Dedifferentiated amniotic fluid mesenchymal stem cell (primary cell): ENCODE data around the gene FAM20C.
A peak's percentile ranks its signal among the peaks of the same experiment; 100 is the strongest.
"Not testable (repeated sequence)": the region's sequence is repeated elsewhere in the genome, so short reads cannot be mapped to it uniquely, and the experiment has no call there.

Experiments
- DNase-seq: peaks from one replicate; pipeline ENCODE4 v3.0.0-alpha.2; 2016; ENCODE audit errors: extremely low spot score

Gene FAM20C

DNA sequence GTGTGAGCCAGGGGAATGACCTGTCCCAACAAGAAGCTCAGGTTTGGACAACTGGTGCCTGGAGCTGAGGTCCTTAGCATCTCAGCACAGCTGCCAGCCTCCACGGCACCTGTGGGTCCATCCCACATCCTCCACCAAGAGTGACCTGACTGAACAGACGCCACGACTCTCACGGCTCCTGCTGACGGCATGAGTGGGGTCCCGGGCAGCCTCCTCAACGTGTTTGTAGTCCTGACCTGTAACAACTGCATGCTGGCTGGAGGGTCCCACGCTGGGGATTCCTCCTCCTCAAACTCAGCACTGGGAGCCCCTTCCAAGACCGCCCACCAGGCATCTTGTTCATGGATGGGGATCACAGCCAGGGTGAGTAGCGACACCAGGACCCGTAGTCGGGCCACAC, 36.2 kb downstream of the FAM20C start:
- no peak for DNase-seq

DNA sequence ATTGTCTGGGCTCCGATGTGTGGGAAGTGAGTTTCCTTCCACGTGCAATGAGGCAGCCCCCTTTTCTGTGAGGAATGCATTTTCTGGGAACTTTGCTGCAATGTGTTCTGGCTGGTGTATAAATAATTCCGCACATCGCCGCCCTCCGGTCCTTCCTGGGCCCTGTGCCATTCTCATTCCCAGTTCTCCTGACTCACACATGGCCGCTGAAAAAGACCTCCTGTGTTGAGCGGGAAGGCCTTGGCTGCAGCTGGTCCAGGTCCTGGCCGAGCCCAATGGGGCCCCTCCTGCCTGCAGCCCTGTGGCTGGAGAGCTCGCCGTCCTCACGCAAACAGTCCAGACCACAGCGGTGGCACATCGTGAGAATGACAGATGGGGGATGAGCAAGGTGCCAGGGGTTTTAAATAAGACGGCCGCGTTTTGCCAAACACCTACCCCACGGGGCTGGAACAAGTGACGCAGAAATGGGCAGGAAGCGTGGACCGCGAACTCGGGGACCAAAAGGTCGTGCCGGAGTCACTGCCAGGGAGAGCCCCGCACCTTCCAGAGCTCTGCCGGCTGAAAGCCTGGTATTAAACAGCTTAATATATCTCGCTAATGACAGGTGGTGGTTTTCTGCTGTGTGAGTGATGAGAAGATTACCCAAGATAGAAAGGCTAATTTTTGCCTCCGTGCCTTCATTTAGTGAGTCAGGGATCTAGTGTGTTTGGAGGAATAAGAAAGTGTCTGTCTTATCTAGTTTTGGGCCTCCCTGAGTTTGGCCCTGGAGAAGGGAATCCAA, 37.0 kb downstream of the FAM20C start:
- DNase-seq: peak; percentile 75

DNA sequence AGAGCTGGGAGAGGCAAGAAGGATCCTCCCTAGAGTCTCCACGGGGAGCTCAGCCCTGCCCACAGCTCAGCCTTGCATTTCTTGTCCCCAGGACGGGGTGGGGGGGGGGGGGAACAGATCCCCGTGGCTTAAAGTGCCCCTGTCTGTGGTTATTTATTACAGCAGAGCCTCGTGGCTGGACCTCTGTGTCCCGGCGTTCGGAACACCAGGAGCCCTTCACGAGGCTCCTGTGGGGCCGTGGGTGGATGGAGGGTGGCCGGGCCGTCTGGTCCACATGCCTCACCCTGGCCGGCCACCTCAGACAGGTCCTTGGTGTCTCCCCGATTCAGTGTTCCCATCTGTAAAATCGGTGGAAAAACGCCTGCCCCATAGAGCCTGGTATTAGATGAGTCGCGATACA, 37.9 kb downstream of the FAM20C start:
- DNase-seq: no peak

DNA sequence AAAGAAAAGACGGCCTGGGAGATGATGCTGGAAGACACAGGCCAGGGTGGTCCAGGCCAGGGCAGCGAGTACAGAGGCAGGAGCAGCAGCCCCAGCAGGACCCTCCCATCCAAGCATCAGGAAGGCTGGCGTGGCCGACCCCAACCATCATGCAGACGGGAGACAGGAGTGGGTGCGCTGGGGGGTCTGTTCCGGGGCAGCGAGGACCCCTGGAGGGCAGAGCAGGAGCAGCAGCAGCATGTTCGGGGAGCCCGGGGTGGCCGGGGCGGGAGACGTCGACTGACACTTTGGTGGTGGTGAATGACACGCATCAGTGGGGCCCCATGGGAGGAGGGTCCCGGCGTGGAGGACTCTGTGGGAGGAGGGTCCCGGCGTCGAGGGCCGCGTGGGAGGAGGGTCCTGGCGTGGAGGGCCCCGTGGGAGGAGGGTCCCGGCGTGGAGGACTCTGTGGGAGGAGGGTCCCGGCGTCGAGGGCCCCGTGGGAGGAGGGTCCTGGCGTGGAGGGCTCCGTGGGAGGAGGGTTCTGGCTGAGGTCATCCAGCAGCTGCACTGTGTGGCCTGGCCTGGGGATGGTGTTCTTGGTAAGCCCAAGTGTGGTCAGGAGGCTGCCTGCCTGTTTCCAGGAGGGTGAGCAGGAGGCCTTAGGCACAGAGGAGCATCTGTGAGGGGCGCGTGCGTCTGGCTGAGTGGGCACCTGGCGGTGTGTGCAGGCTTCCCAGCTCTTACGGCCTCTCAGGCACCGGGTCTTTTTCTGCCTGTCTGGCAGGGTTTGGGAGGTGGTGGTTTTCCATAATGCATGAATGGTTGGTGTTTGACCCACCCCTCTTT, 38.9 kb downstream of the FAM20C start:
- no peak for DNase-seq

DNA sequence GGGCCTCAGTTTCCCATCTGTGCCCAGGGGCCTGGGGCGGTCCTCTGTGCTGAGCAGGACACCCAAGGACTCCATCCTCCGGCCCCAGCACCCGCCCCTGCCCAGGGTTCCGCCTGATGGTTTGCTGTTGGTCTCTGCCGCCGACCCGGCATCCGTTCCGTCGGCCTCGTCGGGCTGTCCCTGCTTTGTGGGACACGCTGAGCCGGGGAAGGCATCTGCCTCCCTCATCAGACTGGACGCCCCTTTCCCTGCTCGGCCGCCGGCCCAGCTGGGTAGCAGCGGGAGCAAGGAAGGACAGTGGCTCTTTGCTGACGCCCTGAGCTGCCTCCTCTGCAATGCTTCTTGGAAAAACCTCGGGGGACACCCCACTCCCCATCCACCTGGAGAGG, 39.5 kb downstream of the FAM20C start:
- no peak for DNase-seq

DNA sequence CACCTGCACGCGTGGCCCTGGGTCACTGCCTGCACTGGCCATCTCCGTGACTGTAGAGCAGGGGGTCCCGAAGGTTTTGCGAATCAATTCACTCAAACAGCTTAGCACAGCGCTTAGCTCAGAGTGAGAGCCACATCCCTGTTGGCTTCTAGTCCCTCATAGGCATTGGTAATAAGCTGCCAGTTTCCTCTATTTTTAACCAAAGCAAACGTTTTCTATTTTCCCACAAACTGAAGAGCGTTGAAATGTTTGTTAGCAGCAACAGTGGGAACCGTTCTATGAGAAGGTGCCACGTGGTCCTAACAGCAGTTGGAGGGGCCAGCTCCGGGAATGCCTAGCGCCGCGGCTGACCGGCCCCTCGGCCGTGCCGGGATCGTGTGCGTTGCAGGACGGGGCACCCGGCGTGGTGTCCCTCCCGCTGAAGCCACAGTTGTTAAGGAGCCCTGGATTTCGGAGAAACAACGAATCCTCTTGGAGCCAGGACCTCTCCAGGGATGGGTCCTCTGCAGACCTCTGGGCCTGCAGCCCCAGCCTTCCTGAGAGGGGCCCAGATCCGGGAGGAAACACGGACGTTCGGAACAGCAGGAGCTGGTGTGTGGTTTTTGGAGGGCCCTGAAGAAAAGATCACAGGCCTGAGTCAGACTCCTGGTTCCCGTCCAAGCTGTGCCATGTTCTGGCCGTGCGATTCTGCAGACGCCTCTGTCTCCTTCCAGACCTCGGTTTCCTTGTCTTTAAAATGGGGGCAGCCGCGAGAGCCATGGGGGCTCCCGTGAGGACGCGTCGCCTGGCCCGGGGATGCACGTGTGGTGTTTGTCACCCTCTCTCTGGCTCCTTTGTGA, 40.3 kb downstream of the FAM20C start:
- peak; percentile 54 for DNase-seq

DNA sequence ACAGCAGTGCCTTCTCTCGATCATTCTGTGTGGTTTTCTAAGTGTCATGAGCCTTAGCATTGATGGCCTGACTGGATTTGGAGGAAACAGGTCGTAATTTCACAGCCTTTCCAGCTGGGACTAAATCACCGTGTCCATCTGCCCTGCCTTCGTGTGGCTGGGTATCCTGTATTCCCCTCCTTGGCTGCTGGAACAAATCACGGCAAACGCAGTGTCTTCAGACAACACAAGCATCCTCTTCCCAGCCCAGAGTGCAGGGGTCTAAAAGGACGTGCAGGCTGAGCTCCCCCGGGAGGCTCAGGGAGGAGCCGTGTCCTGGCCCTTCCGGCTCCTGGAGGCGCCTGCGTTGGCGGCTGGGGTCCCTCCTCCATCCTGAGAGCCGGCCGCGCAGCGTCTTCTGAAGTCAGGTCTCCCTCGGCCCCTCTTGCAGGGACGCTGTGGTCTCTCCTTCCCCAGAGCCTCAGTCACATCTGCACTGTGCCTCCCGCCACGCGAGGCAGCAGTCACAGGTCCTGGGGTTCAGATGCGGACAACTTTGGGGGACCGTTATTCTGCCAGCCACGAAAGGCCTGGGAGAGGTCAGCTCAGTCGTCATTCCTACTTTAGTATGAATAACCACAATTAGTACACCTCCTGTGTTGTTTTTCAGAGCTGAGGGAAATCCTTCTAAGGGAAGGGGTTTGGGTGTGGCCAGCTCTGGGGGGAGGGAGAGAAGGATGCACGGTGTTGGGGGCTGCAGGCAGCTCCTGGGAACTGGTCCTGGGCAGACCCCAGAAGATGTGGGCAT, 41.1 kb downstream of the FAM20C start:
- no peak for DNase-seq

DNA sequence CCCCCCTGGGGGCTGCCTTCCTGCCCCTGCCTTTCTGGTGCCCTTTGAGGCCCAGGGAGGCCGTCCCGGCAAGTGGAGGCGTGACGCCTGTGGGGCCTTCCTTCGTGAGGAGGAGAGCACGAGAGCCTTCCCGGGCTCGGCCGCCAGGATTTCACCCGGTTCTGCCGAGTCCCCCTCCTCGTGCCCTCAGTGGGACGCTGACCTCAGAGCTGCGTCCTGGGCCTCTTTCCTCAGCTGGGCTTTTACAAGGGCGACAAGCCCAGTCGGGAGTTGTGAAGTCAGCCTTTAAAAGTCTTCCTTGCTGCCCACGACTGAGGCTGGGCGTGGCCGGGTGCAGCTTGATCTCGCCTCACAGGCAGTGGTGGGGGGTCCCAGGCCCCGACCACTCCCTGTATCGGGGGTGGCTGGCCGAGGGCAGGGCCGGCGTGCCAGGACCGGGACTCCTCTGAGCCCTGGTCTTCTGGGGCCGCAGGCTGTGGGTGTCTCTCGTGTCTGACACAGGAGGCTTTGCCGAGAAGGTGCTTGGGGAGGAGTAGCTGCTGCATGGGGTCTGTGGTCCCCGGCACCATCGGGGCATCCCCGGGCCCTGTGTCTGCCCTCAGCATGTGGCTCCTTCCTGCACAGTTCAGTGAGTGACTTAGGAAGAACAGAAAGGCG, 41.8 kb downstream of the FAM20C start:
- DNase-seq: no peak

DNA sequence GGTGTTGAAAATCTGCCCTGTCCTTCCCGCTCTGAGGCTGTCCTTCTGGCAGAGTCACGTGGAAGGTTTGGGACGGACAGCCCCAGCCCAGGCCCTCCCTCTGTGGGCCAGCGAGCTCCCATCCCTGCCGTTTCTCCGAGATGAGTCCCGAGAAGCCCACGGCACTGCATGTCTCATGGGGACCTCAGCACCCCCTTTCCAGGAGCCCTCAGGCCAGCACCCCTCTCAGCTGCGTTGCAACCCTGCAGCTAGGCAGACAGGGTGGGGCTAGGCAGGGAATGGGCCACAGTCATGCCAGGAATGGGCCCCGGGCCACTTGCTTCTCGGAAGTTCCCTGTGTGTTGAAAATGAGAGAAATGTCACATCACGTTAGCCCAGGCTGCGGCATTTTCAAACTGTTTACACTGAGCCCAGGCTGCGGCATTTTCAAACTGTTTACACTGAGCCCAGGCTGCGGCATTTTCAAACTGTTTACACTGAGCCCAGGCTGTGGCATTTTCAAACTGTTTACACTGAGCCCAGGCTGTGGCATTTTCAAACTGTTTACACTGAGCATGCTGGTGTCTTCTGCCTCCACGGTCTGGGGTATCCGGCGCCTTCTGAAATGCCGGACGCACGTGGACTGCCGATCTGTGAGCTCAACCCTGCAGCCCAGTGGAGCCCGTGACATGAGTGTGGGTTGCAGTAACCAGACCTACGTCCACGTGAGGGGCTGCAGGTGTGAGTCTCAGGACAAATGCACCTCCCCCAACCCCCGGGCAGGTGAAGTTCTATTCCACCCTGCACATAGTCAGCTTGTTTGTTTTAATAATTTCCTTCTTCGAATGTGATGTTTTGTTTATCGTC, 42.6 kb downstream of the FAM20C start:
- peak; percentile 67 for DNase-seq

DNA sequence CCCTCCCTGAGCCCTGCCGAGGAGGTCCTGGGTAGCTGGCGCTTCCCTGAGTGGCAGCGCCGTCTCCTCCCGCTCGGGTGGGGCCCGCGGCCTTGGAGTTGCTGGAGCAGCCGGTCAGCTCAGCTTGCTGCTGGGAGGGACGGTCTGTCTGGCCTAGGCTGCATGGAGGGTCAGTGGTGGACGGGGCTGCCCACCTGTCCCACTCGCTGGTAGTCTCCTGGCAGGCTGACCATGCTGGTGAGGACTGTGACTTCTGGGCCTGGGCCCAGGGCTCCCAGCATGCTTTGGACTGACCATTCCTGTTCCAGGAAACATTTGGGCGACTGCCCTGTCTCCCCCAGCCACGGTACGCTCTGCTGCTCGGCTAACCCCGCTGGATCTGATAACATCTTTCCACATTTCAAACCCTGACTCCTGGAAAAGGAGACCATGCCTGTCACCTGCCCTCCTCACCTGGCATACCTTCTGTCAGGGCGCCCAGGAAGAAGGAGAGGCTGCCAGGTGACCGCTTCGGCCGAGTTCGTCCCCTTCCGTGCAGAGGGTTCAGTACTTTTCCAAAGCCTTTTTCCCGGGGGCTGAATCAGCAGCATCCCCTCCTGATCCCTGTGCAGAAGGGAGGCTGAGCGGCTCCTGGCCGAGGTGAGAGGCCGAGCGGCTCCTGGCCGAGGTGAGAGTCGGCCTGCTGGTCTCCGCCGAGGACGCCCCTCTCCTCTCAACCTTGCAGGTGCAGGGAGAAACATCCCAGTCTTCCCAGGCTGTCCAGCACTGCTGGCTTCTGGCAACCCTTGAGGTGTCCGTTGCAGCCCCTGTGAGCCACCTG, 43.4 kb downstream of the FAM20C start:
- no peak for DNase-seq

DNA sequence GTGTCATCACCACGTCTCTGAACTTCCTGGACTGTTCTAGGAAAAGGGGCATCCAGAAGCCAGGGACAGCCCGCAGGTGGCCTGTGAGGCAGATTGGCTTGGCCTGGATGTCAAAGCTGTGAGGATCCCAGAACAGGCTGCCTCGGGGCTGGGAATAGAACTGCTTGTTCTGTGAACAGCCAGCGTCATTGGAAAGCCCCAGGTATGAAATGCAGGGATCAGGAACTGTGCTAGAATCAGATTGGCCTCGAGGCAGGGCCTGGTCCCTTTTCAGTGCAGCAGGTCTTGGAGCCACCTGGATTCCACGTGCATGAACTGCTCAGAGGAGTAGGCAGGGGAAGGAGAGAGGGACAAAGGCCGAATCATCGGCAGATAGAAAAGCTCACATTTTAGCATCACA, 44.6 kb downstream of the FAM20C start:
- no peak for DNase-seq

DNA sequence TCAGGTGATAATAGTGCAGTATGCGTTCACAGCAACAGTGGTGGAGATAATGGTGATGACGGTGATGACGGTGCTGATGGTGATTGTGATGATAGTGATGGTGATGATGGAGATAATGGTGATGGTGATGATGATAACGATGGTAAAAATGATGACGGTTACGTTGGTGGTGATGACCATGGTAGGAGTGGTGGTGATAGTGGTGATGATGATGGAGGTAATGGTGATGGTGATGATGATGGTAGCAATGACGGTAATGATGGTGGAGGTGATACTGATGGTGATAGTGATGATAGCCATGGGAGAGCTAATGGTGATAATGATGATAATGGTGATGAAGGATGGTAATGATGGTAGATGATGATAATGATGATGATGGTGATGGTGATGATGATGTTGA, 45.0 kb downstream of the FAM20C start:
- no peak for DNase-seq

DNA sequence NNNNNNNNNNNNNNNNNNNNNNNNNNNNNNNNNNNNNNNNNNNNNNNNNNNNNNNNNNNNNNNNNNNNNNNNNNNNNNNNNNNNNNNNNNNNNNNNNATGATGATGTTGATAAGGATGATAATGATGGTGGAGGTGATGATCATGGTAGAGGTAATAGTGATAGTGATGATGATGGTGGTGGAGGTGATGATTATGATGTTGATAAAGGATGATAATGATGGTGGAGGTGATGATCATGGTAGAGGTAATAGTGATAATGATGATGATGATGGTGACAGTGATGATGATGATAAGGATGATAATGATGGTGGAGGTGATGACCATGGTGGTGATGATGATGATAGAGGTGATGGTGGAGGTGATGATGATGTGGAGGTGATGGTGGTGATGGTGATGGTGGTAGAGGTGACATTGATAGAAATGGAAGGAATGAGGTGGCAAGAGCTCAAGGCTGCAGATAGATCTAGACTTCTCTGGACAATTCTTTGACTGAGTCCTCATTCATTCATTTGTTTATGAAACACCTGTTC, 47.8 kb downstream of the FAM20C start:
- no peak for DNase-seq

DNA sequence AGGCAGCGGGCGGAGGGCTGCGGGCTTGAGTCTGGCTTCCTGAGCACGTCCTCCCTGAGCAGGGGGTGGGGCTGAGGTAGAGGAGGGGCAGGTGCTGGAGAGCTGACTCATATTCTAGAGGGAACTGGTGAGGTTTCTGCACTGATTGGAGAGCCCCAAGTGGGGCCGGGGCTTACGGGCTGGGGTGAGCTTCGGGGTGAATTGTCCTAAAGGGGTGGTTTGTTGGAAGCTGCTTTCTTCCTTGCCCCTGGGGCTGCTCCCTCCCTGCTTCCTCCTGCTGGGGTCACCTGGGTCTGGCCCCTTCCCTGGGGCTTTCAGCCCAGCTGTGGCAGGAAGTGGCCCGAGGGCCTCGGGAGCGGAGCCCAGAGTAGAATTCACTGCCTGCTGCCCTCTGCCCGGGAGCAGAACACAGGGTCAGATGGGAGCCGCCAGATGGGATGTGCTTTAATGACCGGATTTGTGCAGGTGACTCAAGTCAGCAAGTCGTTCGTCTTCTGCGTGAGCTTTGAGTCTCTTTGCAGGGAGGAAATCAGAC, 48.6 kb downstream of the FAM20C start:
- no peak for DNase-seq

DNA sequence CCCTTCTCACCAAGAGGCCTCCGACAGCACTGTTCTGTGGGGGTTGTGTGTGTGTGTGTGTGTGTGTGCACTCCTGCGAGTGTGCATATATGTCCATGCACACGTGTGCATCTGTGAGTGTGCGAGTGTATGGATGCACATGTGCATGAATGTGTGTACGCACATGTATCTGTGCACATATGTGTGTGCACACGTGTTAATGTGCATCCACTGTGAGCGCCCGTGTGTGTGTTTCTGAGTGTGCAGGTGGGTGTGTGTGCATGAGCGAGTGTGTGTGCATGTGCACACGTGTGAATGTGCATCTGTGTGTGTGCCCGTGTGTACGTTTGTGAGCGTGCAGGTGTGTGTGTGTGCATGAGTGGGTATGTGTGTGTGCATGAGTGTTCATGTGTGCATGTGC, 49.1 kb downstream of the FAM20C start:
- no peak for DNase-seq

DNA sequence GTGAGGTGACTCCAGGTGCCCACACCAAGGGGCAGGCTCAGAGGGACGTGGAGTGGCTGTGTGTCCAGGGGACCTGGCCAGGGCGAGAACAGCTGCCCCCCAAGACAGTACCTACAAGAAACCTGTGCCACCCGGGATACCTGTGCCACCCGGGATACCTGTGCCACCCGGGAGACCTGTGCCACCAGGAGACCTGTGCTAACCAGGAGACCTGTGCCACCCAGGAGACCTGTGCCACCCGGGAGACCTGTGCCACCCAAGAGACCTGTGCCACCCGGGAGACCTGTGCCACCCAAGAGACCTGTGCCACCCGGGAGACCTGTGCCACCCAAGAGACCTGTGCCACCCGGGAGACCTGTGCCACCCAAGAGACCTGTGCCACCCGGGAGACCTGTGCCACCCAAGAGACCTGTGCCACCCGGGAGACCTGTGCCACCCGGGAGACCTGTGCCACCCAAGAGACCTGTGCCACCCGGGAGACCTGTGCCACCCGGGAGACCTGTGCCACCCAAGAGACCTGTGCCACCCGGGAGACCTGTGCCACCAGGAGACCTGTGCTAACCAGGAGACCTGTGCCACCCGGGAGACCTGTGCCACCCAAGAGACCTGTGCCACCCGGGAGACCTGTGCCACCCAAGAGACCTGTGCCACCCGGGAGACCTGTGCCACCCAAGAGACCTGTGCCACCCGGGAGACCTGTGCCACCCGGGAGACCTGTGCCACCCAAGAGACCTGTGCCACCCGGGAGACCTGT, 50.6 kb downstream of the FAM20C start:
- not testable (repeated sequence) for DNase-seq

DNA sequence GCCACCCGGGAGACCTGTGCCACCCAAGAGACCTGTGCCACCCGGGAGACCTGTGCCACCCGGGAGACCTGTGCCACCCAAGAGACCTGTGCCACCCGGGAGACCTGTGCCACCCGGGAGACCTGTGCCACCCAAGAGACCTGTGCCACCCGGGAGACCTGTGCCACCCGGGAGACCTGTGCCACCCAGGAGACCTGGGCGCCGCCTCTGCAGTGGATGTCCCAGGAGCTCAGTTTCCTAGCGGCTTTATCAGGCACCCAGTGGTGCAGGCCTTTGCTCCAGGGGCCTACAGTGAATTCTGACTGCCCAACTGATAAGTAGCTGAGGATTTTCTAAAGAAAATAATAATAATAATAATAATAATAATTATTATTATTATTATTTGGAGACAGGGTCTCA, 51.2 kb downstream of the FAM20C start:
- DNase-seq: not testable (repeated sequence)

DNA sequence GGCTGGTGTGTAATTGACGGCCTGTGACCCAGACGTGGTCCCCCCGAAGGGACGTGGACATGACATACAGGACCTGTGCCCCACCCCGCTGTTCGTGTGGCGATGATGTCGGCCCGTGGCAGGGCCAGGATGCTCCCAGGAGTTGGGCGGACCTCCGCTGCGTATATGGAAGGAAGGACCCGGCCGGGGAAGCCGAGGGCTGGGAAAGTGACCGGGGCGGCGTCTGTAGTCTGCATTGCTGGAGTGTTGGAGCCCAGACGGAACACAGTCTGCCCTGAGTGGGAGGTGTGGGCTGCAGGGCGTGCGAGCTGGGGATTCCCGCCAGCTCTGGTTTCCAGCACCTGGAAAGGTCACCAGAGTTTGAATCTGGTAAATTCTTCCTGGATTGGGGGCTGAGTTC, 52.6 kb downstream of the FAM20C start:
- no peak for DNase-seq
